ENCODE results near the gene ARHGEF28. TPM values are rescaled to one million over a fixed set of nuclear protein-coding genes. Genes with fewer than 3 reads are reported as not detected.

ARHGEF28 gene
- total and polyA plus RNA-seq, 10 of the 15 experiments (the other 5 are each of a cell fraction or from before 2014, with no cell fraction given): 0.10 to 0.72 (median 0.22) TPM; not detected in 2

- SMC1A ChIA-PET (ENCODE audit: uncharacterized antibody, unreplicated experiment): interaction anchor here (1.1 to 3.5 kb wide), 10 partner anchors 8 to 800 kb away, joined by 4 to 71 read pairs (median 7); partner anchors contain the start of gene ENC1
- Histone ChIP-seq H3K79me2 (ENCODE audit: control insufficient read depth, insufficient read depth, low read length) (no peaks in the 10 kb centered on the region), H3K9ac (ENCODE audit: control insufficient read depth, insufficient read depth, low read length) (no peak overlapping the region), H3K27ac (ENCODE audit: control insufficient read depth, insufficient read depth) (no peak overlapping the region), H3K9me3 (replicated peaks; ENCODE audit: control insufficient read depth, insufficient read depth, low read length) (no peaks in the 10 kb centered on the region; the same call in 2 of the 3 replicates), H3K4me3 (no peak overlapping the region), H3K27me3 (replicated peaks in 1 of 2; ENCODE audit: control insufficient read depth in 2 of 2, insufficient read depth in 2 of 2, low read length in 1 of 2) (peaks cover 0 to 7% of the 10 kb centered on the region in 2 experiments; a peak in 1 of 4 replicates), H4K20me1 (ENCODE audit: control insufficient read depth, insufficient read depth) (no peaks in the 10 kb centered on the region), H3K4me1 (ENCODE audit: control insufficient read depth, insufficient read depth, low read length) (peaks cover 12% of the 10 kb centered on the region), H3K36me3 (ENCODE audit: control insufficient read depth in 2 of 2, insufficient read depth in 2 of 2, low read length in 1 of 2) (no peaks in the 10 kb centered on the region), H2AFZ (ENCODE audit: control insufficient read depth, low read depth, low read length) (no peak overlapping the region), H3K4me2 (ENCODE audit: control insufficient read depth, insufficient read depth) (no peak overlapping the region)
- intact Hi-C loops (cut with micrococcal nuclease; ENCODE audit: unreplicated experiment): loop anchor here (1.0 to 10.0 kb wide), 4 partner anchors 134 to 745 kb away; no protein-coding TSS in a partner anchor
- WGBS (ENCODE audit: insufficient coverage, insufficient replicate concordance, low lambda C conversion rate, missing lambda C conversion rate): 61% methylated on average over 9 of the region's 9 CpGs
- CTCF ChIA-PET: interaction anchor here (0.7 to 3.7 kb wide), 20 partner anchors 10 to 747 kb away, joined by 3 to 65 read pairs (median 6); partner anchors contain the start of gene ENC1
- FAIRE-seq (no peak), DNase-seq (ENCODE audit: low read depth, low spot score) (no peak), ATAC-seq (no peak)
- in situ Hi-C loops (cut with MboI): loop anchor here (5.0 kb wide), 1 partner anchor 744 kb away; no protein-coding TSS in a partner anchor
- RAD21 ChIA-PET (ENCODE audit: unreplicated experiment): interaction anchor here (1.2 to 3.5 kb wide), 7 partner anchors 7 to 1334 kb away, joined by 3 to 45 read pairs (median 14); partner anchors contain the start of gene ENC1
- no TSS peak for BruUV-seq (replicated peaks)
- POLR2A ChIA-PET: no interaction called here
- TF ChIP-seq CEBPB (IDR thresholded peaks at IDR 0.05; ENCODE audit: borderline replicate concordance in 1 of 2, low read depth in 2 of 2, low read length in 2 of 2): no peak
- no peak for TF ChIP-seq POLR2AphosphoS5 (IDR thresholded peaks at IDR 0.05; ENCODE audit: low read length)
- no peak for TF ChIP-seq IKZF1 (conservative IDR thresholded peaks at IDR 0.05)
- no peak for TF ChIP-seq NFYA (IDR thresholded peaks at IDR 0.05; ENCODE audit: borderline replicate concordance, low read depth, low read length)
- no peak for TF ChIP-seq ZNF24 (IDR thresholded peaks at IDR 0.05)
- no peak for TF ChIP-seq ZNF384 (IDR thresholded peaks at IDR 0.05; ENCODE audit: borderline replicate concordance, low read depth, low read length)
- no peak for TF ChIP-seq MYC (IDR thresholded peaks at IDR 0.05; ENCODE audit: insufficient read depth, insufficient read length, insufficient replicate concordance, low read length, severe bottlenecking)
- TF ChIP-seq, protein P1, sequence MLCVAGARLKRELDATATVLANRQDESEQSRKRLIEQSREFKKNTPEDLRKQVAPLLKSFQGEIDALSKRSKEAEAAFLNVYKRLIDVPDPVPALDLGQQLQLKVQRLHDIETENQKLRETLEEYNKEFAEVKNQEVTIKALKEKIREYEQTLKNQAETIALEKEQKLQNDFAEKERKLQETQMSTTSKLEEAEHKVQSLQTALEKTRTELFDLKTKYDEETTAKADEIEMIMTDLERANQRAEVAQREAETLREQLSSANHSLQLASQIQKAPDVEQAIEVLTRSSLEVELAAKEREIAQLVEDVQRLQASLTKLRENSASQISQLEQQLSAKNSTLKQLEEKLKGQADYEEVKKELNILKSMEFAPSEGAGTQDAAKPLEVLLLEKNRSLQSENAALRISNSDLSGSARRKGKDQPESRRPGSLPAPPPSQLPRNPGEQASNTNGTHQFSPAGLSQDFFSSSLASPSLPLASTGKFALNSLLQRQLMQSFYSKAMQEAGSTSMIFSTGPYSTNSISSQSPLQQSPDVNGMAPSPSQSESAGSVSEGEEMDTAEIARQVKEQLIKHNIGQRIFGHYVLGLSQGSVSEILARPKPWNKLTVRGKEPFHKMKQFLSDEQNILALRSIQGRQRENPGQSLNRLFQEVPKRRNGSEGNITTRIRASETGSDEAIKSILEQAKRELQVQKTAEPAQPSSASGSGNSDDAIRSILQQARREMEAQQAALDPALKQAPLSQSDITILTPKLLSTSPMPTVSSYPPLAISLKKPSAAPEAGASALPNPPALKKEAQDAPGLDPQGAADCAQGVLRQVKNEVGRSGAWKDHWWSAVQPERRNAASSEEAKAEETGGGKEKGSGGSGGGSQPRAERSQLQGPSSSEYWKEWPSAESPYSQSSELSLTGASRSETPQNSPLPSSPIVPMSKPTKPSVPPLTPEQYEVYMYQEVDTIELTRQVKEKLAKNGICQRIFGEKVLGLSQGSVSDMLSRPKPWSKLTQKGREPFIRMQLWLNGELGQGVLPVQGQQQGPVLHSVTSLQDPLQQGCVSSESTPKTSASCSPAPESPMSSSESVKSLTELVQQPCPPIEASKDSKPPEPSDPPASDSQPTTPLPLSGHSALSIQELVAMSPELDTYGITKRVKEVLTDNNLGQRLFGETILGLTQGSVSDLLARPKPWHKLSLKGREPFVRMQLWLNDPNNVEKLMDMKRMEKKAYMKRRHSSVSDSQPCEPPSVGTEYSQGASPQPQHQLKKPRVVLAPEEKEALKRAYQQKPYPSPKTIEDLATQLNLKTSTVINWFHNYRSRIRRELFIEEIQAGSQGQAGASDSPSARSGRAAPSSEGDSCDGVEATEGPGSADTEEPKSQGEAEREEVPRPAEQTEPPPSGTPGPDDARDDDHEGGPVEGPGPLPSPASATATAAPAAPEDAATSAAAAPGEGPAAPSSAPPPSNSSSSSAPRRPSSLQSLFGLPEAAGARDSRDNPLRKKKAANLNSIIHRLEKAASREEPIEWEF (IDR thresholded peaks at IDR 0.05; ENCODE audit: insufficient replicate concordance, low read depth, low read length): no peak
- no peak for TF ChIP-seq SMARCA5 (IDR thresholded peaks at IDR 0.05)
- TF ChIP-seq REST (IDR thresholded peaks at IDR 0.05; ENCODE audit: low read depth, low read length): no peak
- TF ChIP-seq BCLAF1 (IDR thresholded peaks at IDR 0.05): no peak
These were observed 277.2 kb downstream of the ARHGEF28 start for GRCh38 chr5:73903169-73903568.

Measured in GM12878 (cell line).